OCI-LY1 (cell line): ENCODE results near the gene MEP1A.
"Not testable (repeated sequence)": the region's sequence is repeated elsewhere in the genome, so short reads cannot be mapped to it uniquely, and the experiment has no call there.

ENCODE experiments used
- H2AFZ ChIP-seq: fragments of 200-600 bp; sonication (generic), shearing (Covaris generic); 2 replicates; pipeline ENCODE4 v1.6.0; 2014; ENCODE audit warnings: antibody characterized with exemption, mild to moderate bottlenecking, low read length
- H3F3A ChIP-seq: fragments of 200-600 bp; sonication (generic), shearing (Covaris generic); 2 replicates; pipeline ENCODE4 v1.6.0; 2014; ENCODE audit warnings: mild to moderate bottlenecking, antibody characterized with exemption, low read length, moderate library complexity; ENCODE audit not compliant: insufficient read depth
- H3K27ac ChIP-seq: fragments of 200-600 bp; sonication (generic); 2 replicates; pipeline ENCODE4 v1.5.1; 2014; ENCODE audit warnings: low read length, mixed run types, mild to moderate bottlenecking, low read depth; ENCODE audit not compliant: poor library complexity, severe bottlenecking
- H3K27me3 ChIP-seq: fragments of 200-600 bp; sonication (generic); 2 replicates; pipeline ENCODE4 v1.6.0; 2014; ENCODE audit warnings: antibody characterized with exemption, mild to moderate bottlenecking, low read length, moderate library complexity; ENCODE audit not compliant: insufficient read depth
- H3K36me3 ChIP-seq: fragments of 200-600 bp; sonication (generic); 2 replicates; pipeline ENCODE4 v1.6.1; 2014; ENCODE audit warnings: mild to moderate bottlenecking, antibody characterized with exemption, low read length, moderate library complexity, mixed read lengths; ENCODE audit not compliant: insufficient read depth
- H3K4me1 ChIP-seq: fragments of 200-600 bp; sonication (generic); 2 replicates; pipeline ENCODE4 v1.5.1; 2014; ENCODE audit warnings: mild to moderate bottlenecking, low read length, moderate library complexity; ENCODE audit not compliant: insufficient read depth, severe bottlenecking
- H3K4me2 ChIP-seq: fragments of 200-600 bp; sonication (generic), shearing (Covaris generic); 2 replicates; pipeline ENCODE4 v1.6.1; 2014; ENCODE audit warnings: low read length
- H3K4me3 ChIP-seq: fragments of 200-600 bp; sonication (generic); 2 replicates; pipeline ENCODE4 v1.5.1; 2014; ENCODE audit warnings: low read length, low read depth, mild to moderate bottlenecking, mixed read lengths; ENCODE audit not compliant: poor library complexity, severe bottlenecking
- H3K79me2 ChIP-seq: fragments of 200-600 bp; shearing (Covaris generic); 2 replicates; pipeline ENCODE4 v1.6.1; 2016; ENCODE audit warnings: mixed run types, low read length, mixed read lengths; ENCODE audit not compliant: insufficient read depth
- H3K9ac ChIP-seq: fragments of 200-600 bp; sonication (generic), shearing (Covaris generic); 2 replicates; pipeline ENCODE4 v1.6.1; 2014; ENCODE audit warnings: mild to moderate bottlenecking, low read length, mixed read lengths
- H3K9me2 ChIP-seq: fragments of 200-600 bp; sonication (generic), shearing (Covaris generic); 2 replicates; pipeline ENCODE4 v1.6.1; 2014; ENCODE audit warnings: low read depth, mild to moderate bottlenecking, low read length, mixed read lengths
- H3K9me3 ChIP-seq: fragments of 200-600 bp; shearing (Covaris generic); 2 replicates; pipeline ENCODE4 v1.6.1; 2014; ENCODE audit warnings: low read length, mixed read lengths
- H4K20me1 ChIP-seq: fragments of 200-600 bp; sonication (generic), shearing (Covaris generic); 2 replicates; pipeline ENCODE4 v1.6.0; 2016; ENCODE audit warnings: mild to moderate bottlenecking, low read length; ENCODE audit not compliant: insufficient read depth
- EZH2 ChIP-seq: fragments of 200-600 bp; sonication (generic), shearing (Covaris generic); IDR thresholded peaks from 2 replicates; pipeline ENCODE4 v1.8.0; 2017; ENCODE audit warnings: borderline replicate concordance, mixed run types, mild to moderate bottlenecking, antibody characterized with exemption, low read length, moderate library complexity, mixed read lengths
- TF ChIP-seq, protein P1 (sequence below): fragments of 200-600 bp; sonication (generic), shearing (Covaris generic); IDR thresholded peaks from 2 replicates; pipeline ENCODE4 v1.5.1; 2017; ENCODE audit warnings: mild to moderate bottlenecking, antibody characterized with exemption, low read length, moderate library complexity, mixed read lengths

Gene MEP1A

DNA sequence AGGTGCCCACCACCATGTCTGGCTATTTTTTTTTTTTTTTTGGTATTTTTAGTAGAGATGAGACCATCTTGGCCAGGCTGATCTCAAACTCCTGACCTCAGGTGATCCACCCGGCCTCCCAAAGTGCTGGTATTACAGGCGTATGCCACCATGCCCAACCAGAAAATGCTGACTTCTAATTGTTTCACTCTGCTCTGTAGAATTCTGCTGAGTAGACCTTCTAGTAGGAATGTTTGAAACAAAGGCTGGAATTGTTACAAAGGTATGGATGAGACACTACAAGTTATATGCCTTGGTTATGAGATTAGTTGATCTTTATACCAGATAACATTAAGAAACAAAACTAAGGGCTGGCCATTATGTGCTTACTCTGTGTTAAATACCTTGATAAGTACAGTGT, 44.8 kb downstream of the MEP1A start:
- H3F3A ChIP-seq, result no peaks in the 10 kb centered on the region
- no peaks in the 10 kb centered on the region for H3K9me2 ChIP-seq
- H4K20me1 ChIP-seq, result no peaks in the 10 kb centered on the region
- TF ChIP-seq, protein P1, sequence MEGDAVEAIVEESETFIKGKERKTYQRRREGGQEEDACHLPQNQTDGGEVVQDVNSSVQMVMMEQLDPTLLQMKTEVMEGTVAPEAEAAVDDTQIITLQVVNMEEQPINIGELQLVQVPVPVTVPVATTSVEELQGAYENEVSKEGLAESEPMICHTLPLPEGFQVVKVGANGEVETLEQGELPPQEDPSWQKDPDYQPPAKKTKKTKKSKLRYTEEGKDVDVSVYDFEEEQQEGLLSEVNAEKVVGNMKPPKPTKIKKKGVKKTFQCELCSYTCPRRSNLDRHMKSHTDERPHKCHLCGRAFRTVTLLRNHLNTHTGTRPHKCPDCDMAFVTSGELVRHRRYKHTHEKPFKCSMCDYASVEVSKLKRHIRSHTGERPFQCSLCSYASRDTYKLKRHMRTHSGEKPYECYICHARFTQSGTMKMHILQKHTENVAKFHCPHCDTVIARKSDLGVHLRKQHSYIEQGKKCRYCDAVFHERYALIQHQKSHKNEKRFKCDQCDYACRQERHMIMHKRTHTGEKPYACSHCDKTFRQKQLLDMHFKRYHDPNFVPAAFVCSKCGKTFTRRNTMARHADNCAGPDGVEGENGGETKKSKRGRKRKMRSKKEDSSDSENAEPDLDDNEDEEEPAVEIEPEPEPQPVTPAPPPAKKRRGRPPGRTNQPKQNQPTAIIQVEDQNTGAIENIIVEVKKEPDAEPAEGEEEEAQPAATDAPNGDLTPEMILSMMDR, result no peak
- TF ChIP-seq EZH2, result no peak
- no peaks in the 10 kb centered on the region for H3K36me3 ChIP-seq
- no peaks in the 10 kb centered on the region for H3K9me3 ChIP-seq
- H3K4me1 ChIP-seq, result no peaks in the 10 kb centered on the region
- no peak overlapping the region for H3K27ac ChIP-seq
- no peak overlapping the region for H3K9ac ChIP-seq
- H3K4me3 ChIP-seq, result no peak overlapping the region
- no peak overlapping the region for H3K4me2 ChIP-seq
- H2AFZ ChIP-seq, result no peak overlapping the region
- H3K79me2 ChIP-seq, result no peaks in the 10 kb centered on the region
- H3K27me3 ChIP-seq, result no peaks in the 10 kb centered on the region; the same call in 1 of the 2 replicates

- not testable (repeated sequence) for H3K27ac ChIP-seq, H3F3A ChIP-seq, H3K4me2 ChIP-seq, H4K20me1 ChIP-seq, H3K9me2 ChIP-seq, H3K79me2 ChIP-seq, H2AFZ ChIP-seq, H3K4me1 ChIP-seq, H3K4me3 ChIP-seq, H3K9ac ChIP-seq, H3K9me3 ChIP-seq, H3K36me3 ChIP-seq, H3K27me3 ChIP-seq
Observed at GRCh38 chr6:46842252-46842846, 49.2 kb downstream of the MEP1A start.

- Histone ChIP-seq H4K20me1 (no peaks in the 10 kb centered on the region), H3K9me3 (no peaks in the 10 kb centered on the region), H3K27ac (no peak overlapping the region), H3K4me3 (no peak overlapping the region), H3K9me2 (no peaks in the 10 kb centered on the region), H2AFZ (no peak overlapping the region), H3K4me2 (no peak overlapping the region), H3F3A (no peaks in the 10 kb centered on the region), H3K79me2 (no peaks in the 10 kb centered on the region), H3K36me3 (no peaks in the 10 kb centered on the region), H3K27me3 (no peaks in the 10 kb centered on the region), H3K4me1 (peaks cover 3% of the 10 kb centered on the region), H3K9ac (no peak overlapping the region)
- TF ChIP-seq, protein P1, result no peak
- TF ChIP-seq EZH2, result no peak
Observed at GRCh38 chr6:46845126-46845525, 51.9 kb downstream of the MEP1A start.

GRCh38 chr6:46848684-46849360, 55.6 kb downstream of the MEP1A start:
- Histone ChIP-seq H3K4me3 (no peak overlapping the region), H3K27me3 (no peaks in the 10 kb centered on the region), H2AFZ (no peak overlapping the region), H3K79me2 (no peaks in the 10 kb centered on the region), H3K9me2 (no peaks in the 10 kb centered on the region), H3K27ac (no peak overlapping the region), H3K9ac (no peak overlapping the region), H3K4me1 (peaks cover 3% of the 10 kb centered on the region), H3K36me3 (no peaks in the 10 kb centered on the region), H3K9me3 (no peaks in the 10 kb centered on the region), H3K4me2 (peak overlapping the region; percentile 49; the same call in 1 of the 2 replicates), H3F3A (no peaks in the 10 kb centered on the region), H4K20me1 (no peaks in the 10 kb centered on the region)
- TF ChIP-seq EZH2, result no peak
- TF ChIP-seq, protein P1, result peak; percentile 95
